Liver (tissue), 10 donors: ENCODE measurements around the gene CENPN. TPM values are rescaled to one million over a fixed set of nuclear protein-coding genes. Genes with fewer than 3 reads are reported as not detected.

ENCODE experiments used
- DNase-seq: peaks from one replicate; pipeline ENCODE4 v3.0.0-alpha.2; 2017; ENCODE audit warnings: low spot score
- H3K27ac ChIP-seq, 2 donors: one replicate each; pipeline ENCODE4 v1.7.0; 2013; ENCODE audit warnings: inconsistent platforms in 2 of 2, low read length in 2 of 2, control low read depth in 1 of 2, low read depth in 1 of 2, mild to moderate bottlenecking in 1 of 2
- H3K27me3 ChIP-seq, 4 donors: one replicate each; pipeline versions ENCODE4 v1.6.1 to v1.7.0; 2013; ENCODE audit warnings: low read length in 3 of 4, inconsistent platforms in 1 of 4, mild to moderate bottlenecking in 1 of 4, moderate library complexity in 1 of 4; ENCODE audit not compliant: control insufficient read depth in 4 of 4, insufficient read depth in 4 of 4
- H3K36me3 ChIP-seq, 4 donors: one replicate each; pipeline versions ENCODE4 v1.6.1 to v1.7.0; 2013; ENCODE audit warnings: low read length in 3 of 4, mild to moderate bottlenecking in 3 of 4, low read depth in 1 of 4, moderate library complexity in 1 of 4; ENCODE audit not compliant: control insufficient read depth in 4 of 4, insufficient read depth in 3 of 4
- H3K4me1 ChIP-seq, 4 donors: one replicate each; pipeline versions ENCODE4 v1.6.1 to v1.7.0; 2013; ENCODE audit warnings: low read length in 3 of 4, mild to moderate bottlenecking in 3 of 4, moderate library complexity in 1 of 4; ENCODE audit not compliant: control insufficient read depth in 4 of 4, insufficient read depth in 4 of 4
- H3K4me3 ChIP-seq, 3 donors: one replicate each; pipeline versions ENCODE4 v1.6.1 to v1.7.0; 2013; ENCODE audit warnings: low read length in 3 of 3, control low read depth in 1 of 3, low read depth in 1 of 3, mild to moderate bottlenecking in 1 of 3
- H3K9ac ChIP-seq, 2 donors: one replicate each; pipeline ENCODE4 v1.7.0; 2013; ENCODE audit warnings: low read length in 2 of 2, mild to moderate bottlenecking in 2 of 2, moderate library complexity in 2 of 2, control low read depth in 1 of 2, low read depth in 1 of 2
- H3K9me3 ChIP-seq, 4 donors: one replicate each; pipeline versions ENCODE4 v1.6.1 to v1.7.0; 2013; ENCODE audit warnings: low read length in 3 of 4; ENCODE audit not compliant: control insufficient read depth in 4 of 4
- EGR1 ChIP-seq, 2 donors: IDR thresholded peaks; 2 replicates each; pipeline ENCODE4 v1.6.1; 2016 to 2018; ENCODE audit warnings: antibody characterized with exemption in 2 of 2, low read depth in 2 of 2
- FOXA1 ChIP-seq: IDR thresholded peaks from 2 replicates; pipeline ENCODE4 v1.6.1; 2016; ENCODE audit warnings: antibody characterized with exemption
- FOXA2 ChIP-seq: IDR thresholded peaks from 2 replicates; pipeline ENCODE4 v1.6.1; 2016; ENCODE audit warnings: antibody characterized with exemption
- GABPA ChIP-seq, 2 donors: IDR thresholded peaks in 1 of 2; conservative IDR thresholded peaks in 1 of 2; 2 replicates each; pipeline ENCODE4 v1.6.1; 2016; ENCODE audit warnings: antibody characterized with exemption in 2 of 2, mild to moderate bottlenecking in 1 of 2, moderate library complexity in 1 of 2
- HNF4A ChIP-seq, 2 donors: conservative IDR thresholded peaks; 2 replicates each; pipeline ENCODE4 v1.6.1; 2016; ENCODE audit warnings: antibody characterized with exemption in 2 of 2, mild to moderate bottlenecking in 2 of 2
- JUND ChIP-seq, 2 donors: IDR thresholded peaks; 2 replicates each; pipeline ENCODE4 v1.6.1; 2016; ENCODE audit warnings: antibody characterized with exemption in 2 of 2
- MAX ChIP-seq: IDR thresholded peaks from 2 replicates; pipeline ENCODE4 v1.6.1; 2016; ENCODE audit warnings: antibody characterized with exemption
- NR2F2 ChIP-seq: IDR thresholded peaks from 2 replicates; pipeline ENCODE4 v1.6.1; 2016; ENCODE audit warnings: antibody characterized with exemption
- RAD21 ChIP-seq, 2 donors: IDR thresholded peaks; 2 replicates each; pipeline ENCODE4 v1.6.1; 2016; ENCODE audit warnings: antibody characterized with exemption in 2 of 2, mild to moderate bottlenecking in 2 of 2
- REST ChIP-seq: IDR thresholded peaks from 2 replicates; pipeline ENCODE4 v1.6.1; 2016; ENCODE audit warnings: antibody characterized with exemption, mild to moderate bottlenecking
- RXRA ChIP-seq, 2 donors: IDR thresholded peaks; 2 replicates each; pipeline ENCODE4 v1.6.1; 2017 to 2018; ENCODE audit warnings: antibody characterized with exemption in 2 of 2, mild to moderate bottlenecking in 1 of 2
- SP1 ChIP-seq: IDR thresholded peaks from 2 replicates; pipeline ENCODE4 v1.6.1; 2018; ENCODE audit warnings: antibody characterized with exemption, mild to moderate bottlenecking
- TAF1 ChIP-seq: conservative IDR thresholded peaks from 2 replicates; pipeline ENCODE4 v1.6.1; 2016; ENCODE audit warnings: antibody characterized with exemption, mild to moderate bottlenecking
- YY1 ChIP-seq: IDR thresholded peaks from 2 replicates; pipeline ENCODE4 v1.6.1; 2016; ENCODE audit warnings: antibody characterized with exemption, mild to moderate bottlenecking
- WGBS: extraction: QIAGEN DNeasy Blood & Tissue Kit; methylation state at CpG from one replicate; pipeline ENCODE4 v1.1.7; 2013; 5-methylcytosine and 5-hydroxymethylcytosine counted together
- polyA plus RNA-seq, 2 donors: library from polyadenylated mRNA; stranded (reverse) in 1 of 2; unstranded in 1 of 2; fragments of 200-250 nt in 1 of 2; fragments of >200 nt in 1 of 2; fragmentation: Nextera tagmentation in 1 of 2; extraction: Ambion mirVana in 1 of 2; gene quantifications; one replicate each; pipeline versions ENCODE4 v1.2.1 to v1.2.3, GENCODE V29; 2013 to 2015
- small RNA-seq: library from RNA; depleted of rRNA; stranded (forward); fragments of <200 nt; gene quantifications from one replicate; pipeline ENCODE3, GENCODE V24; 2014
- total RNA-seq, 2 donors: library from RNA; depleted of rRNA; stranded (reverse); fragments of >200 nt; gene quantifications; one replicate each; pipeline ENCODE4 v1.2.3, GENCODE V29; 2014
- TF ChIP-seq, protein P1 (sequence below): IDR thresholded peaks from 2 replicates; pipeline ENCODE4 v1.6.1; 2016; ENCODE audit warnings: antibody characterized with exemption
- TF ChIP-seq, protein P2 (sequence below): fragments of 150-350 bp; IDR thresholded peaks from 2 replicates; pipeline ENCODE4 v1.5.1; 2017; ENCODE audit warnings: improper control_type of control experiment, low read depth, low read length; ENCODE audit not compliant: missing input control
- donor health status: healthy.
- donor health status: healthy.
- donor health status: healthy.
- donor health status: healthy.
- donor health status: healthy.

CENPN gene
- total and polyA plus RNA-seq, 4 donors: 1.8 to 30.8 (median 7.9) TPM

- WGBS: 91% methylated on average over 4 of the region's 4 CpGs
Measured at GRCh38 chr16:81081014-81081413, 74.0 kb downstream of the CENPN start.

More at GRCh38 chr16:81081014-81081413, 74.0 kb downstream of the CENPN start:
- no peaks in the 10 kb centered on the region for H3K27me3 ChIP-seq
- peaks cover 0 to 4% (median 2%) of the 10 kb centered on the region in 4 donors for H3K36me3 ChIP-seq
- H3K4me1 ChIP-seq: peaks cover 2 to 9% (median 5%) of the 10 kb centered on the region in 4 donors
- no peaks in the 10 kb centered on the region for H3K9me3 ChIP-seq
- no peak overlapping the region for H3K9ac ChIP-seq
- H3K4me3 ChIP-seq: no peak overlapping the region
- no peak for DNase-seq
- TF ChIP-seq HNF4A (conservative IDR thresholded peaks at IDR 0.05) (no peak), TAF1 (no peak), FOXA2 (no peak), EGR1 (IDR thresholded peaks at IDR 0.05; ENCODE audit: low read depth in 2 of 2) (no peak), NR2F2 (no peak), RAD21 (IDR thresholded peaks at IDR 0.05) (no peak), RXRA (IDR thresholded peaks at IDR 0.05) (no peak), JUND (IDR thresholded peaks at IDR 0.05) (no peak), SP1 (no peak), YY1 (no peak), MAX (no peak), GABPA (IDR thresholded peaks at IDR 0.05 in 1 of 2, conservative IDR thresholded peaks at IDR 0.05 in 1 of 2) (no peak), FOXA1 (no peak), REST (no peak)
- TF ChIP-seq, protein P1, sequence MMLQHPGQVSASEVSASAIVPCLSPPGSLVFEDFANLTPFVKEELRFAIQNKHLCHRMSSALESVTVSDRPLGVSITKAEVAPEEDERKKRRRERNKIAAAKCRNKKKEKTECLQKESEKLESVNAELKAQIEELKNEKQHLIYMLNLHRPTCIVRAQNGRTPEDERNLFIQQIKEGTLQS: no peak
- TF ChIP-seq, protein P2, sequence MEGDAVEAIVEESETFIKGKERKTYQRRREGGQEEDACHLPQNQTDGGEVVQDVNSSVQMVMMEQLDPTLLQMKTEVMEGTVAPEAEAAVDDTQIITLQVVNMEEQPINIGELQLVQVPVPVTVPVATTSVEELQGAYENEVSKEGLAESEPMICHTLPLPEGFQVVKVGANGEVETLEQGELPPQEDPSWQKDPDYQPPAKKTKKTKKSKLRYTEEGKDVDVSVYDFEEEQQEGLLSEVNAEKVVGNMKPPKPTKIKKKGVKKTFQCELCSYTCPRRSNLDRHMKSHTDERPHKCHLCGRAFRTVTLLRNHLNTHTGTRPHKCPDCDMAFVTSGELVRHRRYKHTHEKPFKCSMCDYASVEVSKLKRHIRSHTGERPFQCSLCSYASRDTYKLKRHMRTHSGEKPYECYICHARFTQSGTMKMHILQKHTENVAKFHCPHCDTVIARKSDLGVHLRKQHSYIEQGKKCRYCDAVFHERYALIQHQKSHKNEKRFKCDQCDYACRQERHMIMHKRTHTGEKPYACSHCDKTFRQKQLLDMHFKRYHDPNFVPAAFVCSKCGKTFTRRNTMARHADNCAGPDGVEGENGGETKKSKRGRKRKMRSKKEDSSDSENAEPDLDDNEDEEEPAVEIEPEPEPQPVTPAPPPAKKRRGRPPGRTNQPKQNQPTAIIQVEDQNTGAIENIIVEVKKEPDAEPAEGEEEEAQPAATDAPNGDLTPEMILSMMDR: no peak
- H3K27ac ChIP-seq: no peak overlapping the region

Small RNA genes lying within 50 kb of the gene (small RNA-seq; reads per million reads assigned to genes)
- not detected for gene AC092718.3

Other genes with a start within 250 kb of the CENPN start
- gene CDYL2, start 202.6 kb upstream of the CENPN start, total RNA-seq: 1 to 10 TPM in 1 of 2 donors, under 1 TPM in 1; 0.84 to 4.1 TPM
- gene CDYL2, start 202.6 kb upstream of the CENPN start, polyA plus RNA-seq: 1 to 10 TPM; 1.6 to 3.1 TPM
- gene CMC2, start 329 bp upstream of the CENPN start, total RNA-seq: 10 to 100 TPM; 26.2 to 28.3 TPM
- gene CMC2, start 329 bp upstream of the CENPN start, polyA plus RNA-seq: 10 to 100 TPM; 56.7 to 98.4 TPM
- gene ATMIN, start 28.6 kb downstream of the CENPN start, total RNA-seq: 10 to 100 TPM; 15.9 to 17.8 TPM
- gene ATMIN, start 28.6 kb downstream of the CENPN start, polyA plus RNA-seq: 1 to 10 TPM; 6.8 to 8.8 TPM
- gene C16orf46, start 70.0 kb downstream of the CENPN start, total RNA-seq: under 1 TPM; 0.08 to 0.42 TPM
- 1 to 10 TPM in 1 of 2 donors, under 1 TPM in 1; 0.47 to 1.4 TPM for gene C16orf46, start 70.0 kb downstream of the CENPN start, polyA plus RNA-seq
- gene GCSH, start 89.2 kb downstream of the CENPN start, total RNA-seq: 10 to 100 TPM; 34.6 to 38.0 TPM
- gene GCSH, start 89.2 kb downstream of the CENPN start, polyA plus RNA-seq: 100 to 1,000 TPM in 1 of 2 donors, 10 to 100 TPM in 1; 72.0 to 132 TPM
- gene BCO1, start 231.5 kb downstream of the CENPN start, total RNA-seq: under 1 TPM; 0.23 to 0.50 TPM
- gene BCO1, start 231.5 kb downstream of the CENPN start, polyA plus RNA-seq: under 1 TPM; 0.11 to 0.35 TPM